ENCODE measurements around the gene ALDH3A1.

The ALDH3A1 gene

GRCh38 chr17:19740933-19741332 is 7.2 kb downstream of the ALDH3A1 start:
- no peak for DNase-seq

GRCh38 chr17:19739241-19740201 is 8.6 kb downstream of the ALDH3A1 start:
- no peak for DNase-seq

GRCh38 chr17:19738757-19739156 is 9.3 kb downstream of the ALDH3A1 start:
- DNase-seq, result no peak

- no peak for DNase-seq
Observed at GRCh38 chr17:19738073-19738449, 10.0 kb downstream of the ALDH3A1 start.

- DNase-seq, result no peak
Observed at GRCh38 chr17:19737305-19738072, 10.6 kb downstream of the ALDH3A1 start.

GRCh38 chr17:19736071-19736470 is 12.0 kb downstream of the ALDH3A1 start:
- DNase-seq, result no peak

GRCh38 chr17:19733953-19734526 is 14.1 kb downstream of the ALDH3A1 start:
- DNase-seq, result no peak

- DNase-seq, result no peak
Observed at GRCh38 chr17:19731626-19732025, 16.5 kb downstream of the ALDH3A1 start.

- DNase-seq, result no peak
Observed at GRCh38 chr17:19730843-19731242, 17.3 kb downstream of the ALDH3A1 start.

- DNase-seq, result no peak
Observed at GRCh38 chr17:19729900-19730299, 18.2 kb downstream of the ALDH3A1 start.

- no peak for DNase-seq
Observed at GRCh38 chr17:19728084-19728495, 20.0 kb downstream of the ALDH3A1 start.

GRCh38 chr17:19727501-19728078 is 20.5 kb downstream of the ALDH3A1 start:
- no peak for DNase-seq

- no peak for DNase-seq
Observed at GRCh38 chr17:19726631-19727376, 21.3 kb downstream of the ALDH3A1 start.

- DNase-seq, result no peak
Observed at GRCh38 chr17:19725486-19725885, 22.6 kb downstream of the ALDH3A1 start.

GRCh38 chr17:19724501-19725420 is 23.3 kb downstream of the ALDH3A1 start:
- peak; percentile 10 for DNase-seq

- DNase-seq, result no peak
Observed at GRCh38 chr17:19723964-19724363, 24.1 kb downstream of the ALDH3A1 start.

GRCh38 chr17:19720631-19721426 is 27.3 kb downstream of the ALDH3A1 start:
- DNase-seq, result no peak

- DNase-seq, result no peak
Observed at GRCh38 chr17:19720210-19720475, 28.0 kb downstream of the ALDH3A1 start.

GRCh38 chr17:19719355-19720209 is 28.5 kb downstream of the ALDH3A1 start:
- DNase-seq, result no peak
